ENCODE measurements around the gene PRKAR2B. TPM values are rescaled to one million over a fixed set of nuclear protein-coding genes. Genes with fewer than 3 reads are reported as not detected.

PRKAR2B gene
- total and polyA plus RNA-seq, 2 experiments from 2014 or later, result 48.8 to 50.6 TPM

- Histone ChIP-seq H3F3A (replicated peaks; ENCODE audit: low read depth) (no peaks in the 10 kb centered on the region), H2AFZ (no peak overlapping the region), H3K27me3 (ENCODE audit: insufficient read depth) (no peaks in the 10 kb centered on the region), H3K4me1 (ENCODE audit: insufficient read depth) (no peaks in the 10 kb centered on the region), H3K4me2 (no peak overlapping the region), H3K36me3 (ENCODE audit: insufficient read depth) (peaks cover 23% of the 10 kb centered on the region), H3K27ac (ENCODE audit: low read depth) (no peak overlapping the region), H3K4me3 (no peak overlapping the region), H4K20me1 (replicated peaks; ENCODE audit: insufficient read depth) (no peaks in the 10 kb centered on the region; the same call in 1 of the 2 replicates), H3K9me2 (ENCODE audit: insufficient read depth) (no peaks in the 10 kb centered on the region), H3K79me2 (replicated peaks; ENCODE audit: insufficient read depth) (no peaks in the 10 kb centered on the region)
- DNase-seq (ENCODE audit: low spot score) (no peak), ATAC-seq (no peak)
- no peak overlapping the region for H3K4me3 Mint-ChIP-seq
- H3K4me1 Mint-ChIP-seq, result no peaks in the 10 kb centered on the region
- TF ChIP-seq REST (IDR thresholded peaks at IDR 0.05; ENCODE audit: unreplicated experiment) (no peak), EZH2 (IDR thresholded peaks at IDR 0.05; ENCODE audit: low read depth, unreplicated experiment) (no peak), STAT1 (IDR thresholded peaks at IDR 0.05; ENCODE audit: unreplicated experiment) (no peak), ETS1 (IDR thresholded peaks at IDR 0.05) (no peak), EZH2phosphoT487 (IDR thresholded peaks at IDR 0.05; ENCODE audit: unreplicated experiment) (no peak), ZNF462 (CRISPR knock-in tag; IDR thresholded peaks at IDR 0.05) (no peak), ZNF331 (CRISPR knock-in tag; IDR thresholded peaks at IDR 0.05; ENCODE audit: low read depth) (no peak), JUNB (IDR thresholded peaks at IDR 0.05; ENCODE audit: unreplicated experiment) (no peak)
- peaks cover 45% of the 10 kb centered on the region for H3K36me3 Mint-ChIP-seq (ENCODE audit: low read depth)
- H3K9me3 Mint-ChIP-seq, result no peaks in the 10 kb centered on the region
- no peaks in the 10 kb centered on the region for H3K27me3 Mint-ChIP-seq (ENCODE audit: insufficient read depth, low read depth, poor library complexity)
- no peak overlapping the region for H3K27ac Mint-ChIP-seq
Measured at GRCh38 chr7:107185716-107186115, 141.2 kb downstream of the PRKAR2B start.

Data from GM23338 (cell line).